ENCODE results near the gene TAOK1.
A peak's percentile ranks its signal among the peaks of the same experiment; 100 is the strongest.
"Not testable (repeated sequence)": the region's sequence is repeated elsewhere in the genome, so short reads cannot be mapped to it uniquely, and the experiment has no call there.

TAOK1 gene

GRCh38 chr17:29449865-29450671 is 59.9 kb downstream of the TAOK1 start:
- DNase-seq, result no peak

DNA sequence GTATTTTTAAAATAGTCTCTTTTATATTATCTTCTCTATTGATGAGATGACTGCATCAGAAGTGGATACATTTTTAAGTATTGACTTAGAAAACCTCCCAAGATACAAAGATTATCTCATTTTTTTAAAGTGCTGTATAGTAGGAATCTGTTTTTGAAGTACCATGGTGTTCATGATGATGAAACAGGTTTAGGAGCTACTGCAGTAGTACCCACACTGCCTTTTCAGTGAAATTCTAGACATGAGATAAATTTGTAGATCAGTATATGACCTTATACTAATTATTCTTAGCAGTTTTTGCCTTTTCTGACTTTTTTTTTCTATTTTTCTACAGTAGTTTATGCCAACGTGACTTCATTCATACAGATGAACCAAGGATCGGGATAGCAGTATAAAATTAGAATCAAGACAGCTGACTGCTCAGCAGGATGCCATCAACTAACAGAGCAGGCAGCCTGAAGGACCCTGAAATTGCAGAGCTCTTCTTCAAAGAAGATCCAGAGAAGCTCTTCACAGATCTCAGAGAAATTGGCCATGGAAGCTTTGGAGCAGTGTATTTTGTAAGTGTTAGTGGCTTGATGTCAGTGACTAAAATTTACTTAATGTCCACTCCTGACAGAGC is 61.1 kb downstream of the TAOK1 start:
- DNase-seq, result no peak

DNA sequence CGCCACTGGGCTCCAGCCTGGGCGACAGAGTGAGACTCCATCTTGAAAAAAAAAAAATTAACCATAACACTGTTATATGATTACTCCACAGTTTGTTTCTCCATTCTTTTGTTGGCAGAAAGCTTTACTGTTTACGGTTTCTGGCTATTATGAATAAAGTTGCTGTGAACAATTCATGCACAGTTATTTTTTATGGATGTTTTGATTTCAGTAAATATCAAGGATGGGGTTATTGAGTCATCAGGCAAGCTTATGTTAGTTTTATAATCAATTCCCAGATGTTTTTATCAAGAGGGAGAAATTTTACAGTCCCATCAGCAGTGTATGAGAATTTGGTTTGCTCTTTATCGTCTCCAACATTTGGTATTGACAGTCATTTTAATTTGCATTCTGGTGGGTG is 67.9 kb downstream of the TAOK1 start:
- DNase-seq, result no peak

DNA sequence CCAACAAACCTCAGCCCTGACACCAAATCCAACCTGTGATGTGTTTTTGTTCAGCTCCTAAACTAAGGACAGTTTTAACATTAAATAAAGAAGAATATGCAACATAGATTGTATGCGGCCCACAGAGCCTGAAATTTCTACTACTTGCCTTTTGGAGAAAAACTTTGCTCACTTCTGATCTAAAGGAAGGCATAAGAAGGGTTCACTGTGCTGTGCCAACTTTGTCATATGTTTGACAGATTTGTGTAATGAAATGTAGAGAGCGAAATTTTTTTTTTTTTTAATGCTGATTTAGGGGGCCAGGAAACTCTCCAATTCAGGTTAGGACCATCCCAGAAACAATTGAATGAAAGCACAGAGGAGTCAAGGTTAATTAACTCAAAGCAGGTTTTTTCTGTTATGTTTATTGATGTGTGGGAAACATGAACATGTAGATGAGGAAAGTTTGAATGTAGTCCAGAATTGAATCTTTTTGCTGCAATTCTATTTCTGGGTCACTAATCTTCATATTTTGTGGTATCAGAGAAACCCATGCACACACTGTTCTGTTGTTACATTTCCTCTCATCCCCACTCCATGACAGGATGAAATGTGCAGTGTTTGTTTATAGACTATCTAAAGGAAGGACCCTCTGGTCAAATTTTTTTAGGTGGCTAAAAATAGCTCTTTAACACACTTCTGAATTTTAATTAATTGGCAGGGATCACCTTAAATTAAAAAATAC is 71.5 kb downstream of the TAOK1 start:
- no peak for DNase-seq

DNA sequence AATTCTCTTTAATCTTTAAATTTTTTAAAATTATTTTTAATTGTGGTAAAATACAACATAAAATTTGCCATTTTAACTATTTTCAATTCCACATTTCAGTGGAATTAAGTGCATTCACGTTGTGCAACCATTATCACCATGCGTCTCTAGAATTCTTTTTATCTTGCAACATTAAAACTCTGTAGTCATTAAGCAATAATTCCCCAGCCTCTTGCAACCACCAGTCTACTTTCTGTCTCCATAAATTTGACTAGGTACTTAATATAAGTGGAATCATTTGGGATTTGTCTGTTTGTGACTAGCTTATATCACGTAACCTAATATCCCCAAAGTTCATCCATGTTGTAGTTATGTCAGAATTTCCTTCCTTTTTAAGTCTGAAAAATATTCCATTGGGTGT is 79.1 kb downstream of the TAOK1 start:
- no peak for DNase-seq

DNA sequence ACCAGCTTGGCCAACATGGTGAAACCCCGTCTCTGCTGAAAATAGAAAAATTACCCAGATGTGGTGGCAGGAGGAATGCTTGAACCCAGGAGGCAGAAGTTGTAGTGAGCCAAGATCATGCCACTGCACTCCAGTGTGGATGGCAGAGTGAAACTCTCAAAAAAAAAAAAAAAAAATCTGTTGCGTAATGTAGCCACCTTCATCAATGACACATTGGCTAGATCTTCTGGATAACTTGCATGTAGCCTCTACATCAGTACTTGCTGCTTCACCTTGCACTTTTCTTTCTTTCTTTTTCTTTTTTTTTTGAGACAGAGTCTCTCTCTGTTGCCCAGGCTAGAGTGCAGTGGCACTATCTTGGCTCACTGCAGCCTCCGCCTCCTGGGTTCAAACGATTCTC is 83.3 kb downstream of the TAOK1 start:
- DNase-seq, result not testable (repeated sequence)

GRCh38 chr17:29474297-29474696 is 84.1 kb downstream of the TAOK1 start:
- DNase-seq, result no peak

- no peak for DNase-seq
Measured at GRCh38 chr17:29475891-29476290, 85.7 kb downstream of the TAOK1 start.

DNA sequence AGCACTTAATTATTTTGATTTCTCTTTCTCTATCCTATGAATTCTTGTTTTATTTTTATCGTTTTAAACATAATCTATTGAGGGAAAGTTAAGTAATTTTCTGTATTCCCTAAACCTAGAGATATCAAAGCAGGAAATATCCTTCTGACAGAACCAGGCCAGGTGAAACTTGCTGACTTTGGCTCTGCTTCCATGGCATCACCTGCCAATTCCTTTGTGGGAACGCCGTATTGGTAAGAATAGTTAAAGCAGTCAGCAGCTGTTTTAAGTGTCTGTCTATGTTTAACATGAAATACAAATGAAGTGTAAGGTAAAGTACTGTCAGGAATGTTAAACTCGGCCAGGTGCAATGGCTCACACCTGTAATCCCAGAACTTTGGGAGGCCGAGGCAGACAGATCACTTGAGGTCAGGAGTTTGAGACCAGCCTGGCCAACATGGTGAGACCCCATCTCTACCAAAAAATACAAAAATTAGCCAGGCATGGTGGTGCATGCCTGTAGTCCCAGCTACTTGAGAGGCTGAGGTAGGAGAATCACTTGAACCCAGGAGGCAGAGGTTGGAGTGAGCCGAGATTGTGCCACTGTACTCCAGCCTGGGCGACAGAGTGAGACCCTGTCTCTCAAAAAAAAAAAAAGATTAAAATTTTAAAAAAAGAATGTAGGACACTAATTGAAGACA is 90.2 kb downstream of the TAOK1 start:
- not testable (repeated sequence) for DNase-seq

GRCh38 chr17:29483503-29483902 is 93.3 kb downstream of the TAOK1 start:
- no peak for DNase-seq

DNA sequence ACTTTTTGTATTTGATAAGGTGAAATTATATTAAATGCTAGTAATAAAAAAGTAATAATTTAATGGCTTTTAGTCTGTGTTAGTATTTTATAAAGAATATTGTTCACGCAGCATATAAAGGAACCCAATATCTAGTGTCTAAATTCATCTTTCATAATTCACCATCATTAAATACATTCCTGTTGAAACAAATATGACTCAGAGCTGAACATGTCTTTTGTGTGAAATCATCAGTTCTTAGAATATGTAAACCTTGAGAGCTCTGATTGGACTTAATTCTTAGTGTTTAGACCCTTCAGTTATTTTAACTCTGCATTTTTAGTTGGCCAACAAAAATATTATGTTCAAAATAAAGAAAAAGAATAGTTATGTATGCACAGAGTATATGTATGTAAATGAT is 104.8 kb downstream of the TAOK1 start:
- peak; percentile 71 for DNase-seq

GRCh38 chr17:29504711-29505110 is 114.5 kb downstream of the TAOK1 start:
- no peak for DNase-seq

GRCh38 chr17:29505836-29506235 is 115.7 kb downstream of the TAOK1 start:
- no peak for DNase-seq

GRCh38 chr17:29510953-29511352 is 120.8 kb downstream of the TAOK1 start:
- no peak for DNase-seq

DNA sequence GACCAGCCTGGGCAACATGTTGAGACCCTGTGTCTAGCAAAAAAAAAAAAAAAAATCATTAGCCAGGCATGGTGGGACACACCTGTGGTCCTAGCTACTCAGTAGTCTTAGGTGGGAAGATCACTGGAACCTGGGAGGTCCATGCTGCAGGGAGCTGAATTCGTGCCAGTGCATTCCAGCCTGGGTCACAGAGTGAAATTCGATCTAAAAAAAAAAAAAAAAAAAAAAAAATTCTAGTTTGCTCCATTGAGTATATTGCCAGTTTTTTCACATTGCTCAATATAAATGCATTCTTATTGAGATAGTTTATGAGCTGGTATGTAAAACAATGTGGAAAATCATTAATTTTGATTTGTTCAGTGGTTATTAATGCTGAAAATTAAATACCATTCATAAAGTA is 124.6 kb downstream of the TAOK1 start:
- DNase-seq, result peak; percentile 22

GRCh38 chr17:29518359-29518758 is 128.2 kb downstream of the TAOK1 start:
- DNase-seq, result no peak

GRCh38 chr17:29524692-29525091 is 134.5 kb downstream of the TAOK1 start:
- DNase-seq, result no peak

DNA sequence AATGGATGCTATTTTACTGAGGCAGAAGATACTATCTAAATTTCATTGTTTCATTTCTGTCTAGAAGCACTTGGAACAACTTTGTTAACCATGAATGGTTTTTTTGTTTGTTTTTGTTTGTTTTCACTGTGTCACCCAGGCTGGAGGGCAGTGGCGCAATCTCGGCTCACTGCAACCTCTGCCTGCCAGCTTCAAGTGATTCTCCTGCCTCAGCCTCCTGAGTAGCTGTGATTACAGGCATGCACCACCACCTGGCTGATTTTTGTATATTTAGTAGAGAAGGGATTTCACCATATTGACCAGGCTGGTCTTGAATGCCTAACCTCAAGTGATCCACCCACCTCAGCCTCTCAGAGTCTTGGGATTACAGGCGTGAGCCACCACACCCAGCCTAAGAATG is 136.2 kb downstream of the TAOK1 start:
- DNase-seq, result no peak

DNA sequence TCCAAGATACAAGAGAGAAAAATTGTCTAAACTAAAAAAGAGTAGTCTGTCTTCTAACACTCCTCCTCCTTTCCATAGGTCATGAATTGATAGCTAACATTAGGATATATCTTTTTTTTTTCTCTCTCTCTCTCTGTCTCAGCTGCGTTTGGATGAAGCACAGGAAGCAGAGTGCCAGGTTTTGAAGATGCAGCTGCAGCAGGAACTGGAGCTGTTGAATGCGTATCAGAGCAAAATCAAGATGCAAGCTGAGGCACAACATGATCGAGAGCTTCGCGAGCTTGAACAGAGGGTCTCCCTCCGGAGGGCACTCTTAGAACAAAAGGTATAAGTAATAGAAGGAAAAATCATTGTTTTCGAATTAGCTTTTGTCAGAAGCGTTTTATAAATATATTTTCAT is 143.8 kb downstream of the TAOK1 start:
- no peak for DNase-seq

- DNase-seq, result no peak
Measured at GRCh38 chr17:29544066-29544465, 153.9 kb downstream of the TAOK1 start.

GRCh38 chr17:29546085-29546484 is 155.9 kb downstream of the TAOK1 start:
- DNase-seq, result no peak

DNA sequence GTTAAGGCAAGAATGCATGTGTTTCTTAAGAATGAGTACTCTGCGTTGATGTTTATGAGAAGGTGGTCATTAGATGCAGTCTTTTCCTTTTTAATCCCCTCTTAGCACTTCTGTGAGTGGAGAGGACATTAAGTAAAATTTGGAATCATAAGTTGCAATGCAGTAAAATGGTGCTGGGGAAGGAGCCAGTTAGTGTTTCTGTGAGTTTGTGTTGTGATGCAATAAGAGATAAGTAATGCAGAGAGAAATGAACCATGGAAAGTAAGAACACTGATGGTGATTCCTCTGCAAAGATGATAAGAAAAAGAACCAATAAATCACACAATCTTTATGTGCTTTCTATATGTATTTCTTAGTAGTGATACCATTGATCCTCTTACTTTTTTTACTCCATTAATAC is 156.7 kb downstream of the TAOK1 start:
- no peak for DNase-seq

All from fibroblast of skin of back (primary cell).